HG03095 (cell line): ENCODE data around the gene CDKN1C.

Source experiments
- ATAC-seq: cut with Tn5 transposase; IDR thresholded peaks from one replicate; pipeline ENCODE4 v1.9.1; 2021; ENCODE audit warnings: moderate library complexity; ENCODE audit not compliant: unreplicated experiment

The CDKN1C gene

GRCh38 chr11:2890466-2891294, 5.1 kb upstream of the CDKN1C start:
- ATAC-seq, result no peak

GRCh38 chr11:2889362-2890273, 4.0 kb upstream of the CDKN1C start:
- ATAC-seq, result no peak

DNA sequence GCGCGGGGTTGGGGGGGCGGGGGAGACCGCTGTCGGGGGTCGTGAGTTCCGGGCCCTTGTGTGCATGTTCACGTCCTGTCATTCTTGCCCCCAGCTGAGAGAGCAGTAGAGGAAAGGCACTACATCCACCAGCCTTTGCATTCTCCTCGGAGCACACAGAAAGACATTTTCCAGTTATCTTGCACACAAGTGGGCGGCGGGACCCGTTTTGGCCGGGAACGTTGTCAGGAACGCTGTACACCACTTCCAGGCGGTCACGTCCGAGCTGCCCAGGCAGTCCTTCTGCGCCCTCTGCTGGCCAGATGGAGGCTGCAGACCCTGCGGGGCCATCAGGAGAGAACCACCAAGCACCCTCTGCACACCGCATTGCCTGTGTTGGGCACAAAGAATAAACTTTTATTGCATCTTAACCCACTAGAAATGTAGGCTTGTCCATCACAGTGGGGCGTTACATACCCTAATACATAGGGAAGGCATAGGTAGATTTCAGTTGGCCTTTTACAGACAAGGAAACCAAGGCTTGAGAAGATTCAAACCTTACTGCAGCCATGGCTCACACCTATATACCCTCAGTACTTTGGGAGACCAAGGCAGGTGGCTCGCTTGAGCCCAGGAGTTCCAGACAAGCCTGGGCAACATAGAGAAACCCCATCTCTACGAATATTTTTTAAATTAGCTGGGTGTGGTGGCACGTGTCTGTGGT, 2.8 kb upstream of the CDKN1C start:
- no peak for ATAC-seq

- ATAC-seq, result no peak
These were observed 2.1 kb upstream of the CDKN1C start for GRCh38 chr11:2887515-2888195.

DNA sequence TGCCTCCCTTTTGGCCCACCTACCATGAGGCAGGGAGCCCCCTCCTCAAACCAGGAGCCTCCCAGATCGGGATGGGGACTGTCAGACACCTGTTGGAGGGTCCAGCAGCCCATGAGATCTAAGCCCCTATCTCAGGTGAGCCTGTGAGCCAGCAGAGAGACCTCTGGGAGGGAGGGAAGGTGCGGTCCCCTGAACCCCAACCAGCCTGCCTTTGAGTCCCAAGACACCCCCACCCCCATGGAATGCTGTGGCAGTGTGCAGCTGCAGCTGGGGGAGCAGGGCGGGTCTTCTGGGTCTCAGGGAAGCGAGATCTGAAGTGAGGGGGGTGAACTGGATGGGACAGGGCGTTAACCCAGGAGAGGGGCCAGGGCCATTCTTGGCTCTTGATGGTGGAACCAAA, 1.4 kb upstream of the CDKN1C start:
- ATAC-seq, result no peak

- ATAC-seq, result no peak
These were observed 768 bp upstream of the CDKN1C start for GRCh38 chr11:2886191-2886894.

GRCh38 chr11:2885017-2885677, 428 bp downstream of the CDKN1C start:
- no peak for ATAC-seq

DNA sequence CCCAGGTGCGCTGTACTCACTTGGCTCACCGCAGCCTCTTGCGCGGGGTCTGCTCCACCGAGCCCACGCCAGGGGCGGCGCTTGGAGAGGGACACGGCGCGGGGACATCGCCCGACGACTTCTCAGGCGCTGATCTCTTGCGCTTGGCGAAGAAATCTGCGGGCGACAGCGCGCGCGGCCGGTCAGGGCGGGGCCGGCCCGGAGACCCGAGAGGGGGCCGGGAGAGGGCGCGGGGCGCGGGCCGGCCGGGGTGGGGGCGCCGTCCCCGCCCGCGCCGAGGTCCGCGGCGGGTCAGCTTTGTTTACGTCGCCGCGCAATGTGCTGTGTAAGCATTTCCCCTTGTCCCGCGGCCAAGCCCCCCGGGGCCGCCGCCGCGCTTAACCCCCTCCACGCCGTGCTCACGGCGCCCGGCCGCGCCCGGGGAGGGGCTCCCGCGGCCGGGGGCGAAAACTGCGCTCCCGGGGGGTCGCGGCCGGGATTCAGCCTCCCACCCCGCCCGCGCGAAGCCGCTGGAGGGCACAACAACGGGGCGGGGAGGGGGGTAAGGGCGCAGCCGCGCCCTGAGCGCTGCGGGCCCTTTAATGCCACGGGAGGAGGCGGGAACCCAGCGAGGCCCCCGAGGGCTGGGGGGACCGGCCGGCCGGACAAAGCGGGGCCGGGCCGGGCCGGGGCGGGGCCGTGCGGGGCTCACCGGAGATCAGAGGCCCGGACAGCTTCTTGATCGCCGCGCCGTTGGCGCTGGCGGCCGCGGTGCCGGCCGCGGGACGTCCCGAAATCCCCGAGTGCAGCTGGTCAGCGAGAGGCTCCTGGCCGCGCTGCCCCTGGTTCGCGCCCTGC, 1.4 kb downstream of the CDKN1C start:
- no peak for ATAC-seq

- ATAC-seq, result no peak
These were observed 2.0 kb downstream of the CDKN1C start for GRCh38 chr11:2883640-2883978.

DNA sequence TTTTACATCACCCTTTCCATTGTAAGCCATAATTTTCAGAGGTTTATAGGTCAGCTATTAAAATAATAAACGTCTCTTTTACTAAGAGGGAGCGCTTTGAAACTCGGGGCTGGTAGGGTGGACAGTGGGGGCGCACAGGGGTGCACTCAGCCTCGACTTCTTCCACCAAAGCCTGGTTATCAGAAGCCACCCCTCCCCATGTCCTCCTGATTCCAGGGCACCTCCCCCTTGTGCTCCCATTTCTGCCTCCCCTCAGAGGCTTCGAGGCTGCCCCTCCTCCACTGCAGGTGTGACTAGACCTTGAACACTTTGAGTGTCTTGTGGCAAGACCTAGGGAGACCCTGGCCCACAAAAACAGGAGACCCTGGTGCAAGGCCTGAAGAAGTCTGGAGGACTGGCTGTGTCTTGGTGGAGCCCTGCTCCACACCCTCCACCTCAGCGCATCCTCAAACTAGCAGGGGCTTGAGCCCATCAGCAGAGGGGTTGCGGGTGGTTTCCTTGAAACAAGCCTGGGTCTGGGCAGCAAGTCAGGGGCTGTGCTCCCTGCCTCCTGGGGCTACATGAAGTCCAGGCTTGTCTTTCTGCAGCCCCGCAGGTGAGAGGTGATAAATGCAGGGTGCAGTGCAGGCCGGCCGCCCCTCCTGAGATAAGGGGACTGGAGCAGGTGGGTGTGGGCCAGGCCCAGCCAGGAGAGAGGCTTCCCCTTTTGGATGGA, 3.0 kb downstream of the CDKN1C start:
- ATAC-seq, result no peak

DNA sequence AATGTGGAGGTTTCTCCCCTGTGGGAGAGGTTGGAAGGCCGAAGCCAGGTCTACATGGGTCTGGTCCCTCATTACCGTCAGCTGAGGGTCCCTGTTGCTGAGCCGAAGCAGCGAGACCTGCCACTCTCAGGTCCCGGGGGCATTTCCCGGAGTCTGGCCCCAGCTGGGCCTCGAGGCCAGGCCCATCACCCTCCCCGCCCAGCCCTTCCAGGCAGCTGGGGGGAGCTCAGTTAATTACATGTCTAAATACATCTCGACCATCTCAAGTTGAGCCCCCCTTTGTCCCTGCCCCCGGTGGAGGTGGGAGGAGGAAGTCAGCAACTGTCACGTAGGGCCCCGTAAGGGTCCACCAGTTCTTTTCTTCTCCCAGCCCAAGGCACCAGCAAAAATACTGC, 3.6 kb downstream of the CDKN1C start:
- no peak for ATAC-seq

DNA sequence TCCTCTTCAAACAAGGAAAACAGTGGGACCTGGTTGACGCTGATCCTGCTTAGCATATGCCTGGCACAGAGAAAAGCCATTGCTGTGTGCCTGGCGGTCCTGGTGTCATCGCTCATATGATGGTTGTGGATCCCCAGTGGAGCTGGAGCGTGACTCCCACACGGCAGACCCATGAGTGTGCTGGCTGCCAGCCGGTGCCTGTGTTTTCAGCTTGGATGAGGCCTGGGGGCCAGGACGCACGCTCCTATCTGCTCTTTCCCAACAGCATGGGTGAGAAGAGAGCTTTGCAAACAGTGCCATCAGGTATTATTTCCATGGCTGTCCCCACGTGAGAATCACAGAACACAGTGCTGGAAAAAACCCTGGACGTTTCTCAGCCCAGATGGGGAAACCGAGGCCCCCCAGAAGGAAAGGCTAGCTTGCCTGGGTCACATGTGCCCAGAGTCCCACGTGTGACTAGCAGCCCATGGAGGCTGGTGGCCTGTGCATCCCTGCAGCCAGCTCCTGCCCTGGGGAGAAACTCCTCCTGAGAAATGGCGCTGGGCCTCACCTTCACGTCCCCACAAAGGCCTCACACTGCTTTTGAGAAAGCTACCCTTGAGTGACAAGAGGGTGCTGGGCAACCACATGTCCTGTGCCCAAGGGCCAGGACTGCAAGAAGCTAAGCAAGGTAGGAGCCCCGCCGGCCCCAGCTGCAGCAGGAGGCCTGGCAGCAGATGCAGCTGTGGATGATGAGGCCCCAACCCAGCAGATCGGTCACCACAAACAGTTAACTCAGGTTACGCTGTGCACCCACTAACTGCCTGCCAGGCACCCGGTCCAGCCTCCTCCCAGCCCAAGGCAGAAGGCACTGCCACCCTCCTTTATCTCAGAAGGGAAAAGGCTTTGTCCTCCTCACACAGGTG, 4.2 kb downstream of the CDKN1C start:
- no peak for ATAC-seq

DNA sequence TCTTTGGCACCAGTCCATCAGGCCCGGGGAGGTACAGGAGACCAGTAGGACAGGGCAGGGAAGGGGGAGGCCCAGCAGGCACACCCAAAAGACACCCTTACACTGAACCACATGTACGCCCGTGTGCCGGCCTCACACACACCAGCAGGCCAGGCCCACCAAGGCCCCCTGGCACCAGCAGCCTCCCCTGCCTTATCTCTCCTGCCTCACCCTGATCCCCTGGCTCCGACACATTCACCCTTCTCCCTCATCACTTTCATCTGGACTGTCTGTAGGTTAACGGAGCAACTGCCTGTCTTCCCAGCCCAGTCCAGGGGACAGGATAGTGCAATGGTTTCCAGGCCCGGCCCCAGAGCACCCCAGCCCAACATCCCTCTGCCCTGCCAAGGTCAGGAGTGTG, 4.9 kb downstream of the CDKN1C start:
- ATAC-seq, result no peak

DNA sequence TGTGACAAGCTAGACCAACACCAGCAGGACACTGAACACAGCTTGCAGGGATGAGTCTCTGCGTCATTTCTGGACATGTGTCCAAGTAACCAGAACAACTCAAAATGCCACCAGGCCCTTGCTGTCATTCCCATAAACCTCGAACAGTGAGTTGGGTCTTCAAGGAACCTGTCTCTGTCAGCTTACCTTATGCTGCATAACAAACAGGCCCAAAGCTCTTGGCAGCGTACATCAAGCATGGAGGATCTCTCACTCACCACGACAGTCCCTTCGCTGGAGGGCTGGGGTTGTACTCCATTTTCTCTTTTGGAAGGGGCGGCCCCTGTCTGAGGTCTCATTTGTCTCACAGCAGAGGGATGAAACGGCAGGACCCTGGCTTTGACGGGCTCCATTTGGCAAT, 6.8 kb downstream of the CDKN1C start:
- no peak for ATAC-seq

- ATAC-seq, result no peak
These were observed 8.1 kb downstream of the CDKN1C start for GRCh38 chr11:2877474-2877873.

GRCh38 chr11:2874963-2875362, 10.6 kb downstream of the CDKN1C start:
- no peak for ATAC-seq

- no peak for ATAC-seq
These were observed 14.4 kb downstream of the CDKN1C start for GRCh38 chr11:2870969-2871680.
